Activated T-helper 1 cell treated with Interleukin-2 at 50 U/mL for 16 hours (primary cell): ENCODE data around the gene FAT1.

Experiments
- DNase-seq: peaks from one replicate; pipeline ENCODE4 v3.0.0-alpha.2; 2020; ENCODE audit warnings: low read depth

Gene FAT1

GRCh38 chr4:186755550-186756519 lies 32.2 kb upstream of the FAT1 start:
- no peak for DNase-seq

DNA sequence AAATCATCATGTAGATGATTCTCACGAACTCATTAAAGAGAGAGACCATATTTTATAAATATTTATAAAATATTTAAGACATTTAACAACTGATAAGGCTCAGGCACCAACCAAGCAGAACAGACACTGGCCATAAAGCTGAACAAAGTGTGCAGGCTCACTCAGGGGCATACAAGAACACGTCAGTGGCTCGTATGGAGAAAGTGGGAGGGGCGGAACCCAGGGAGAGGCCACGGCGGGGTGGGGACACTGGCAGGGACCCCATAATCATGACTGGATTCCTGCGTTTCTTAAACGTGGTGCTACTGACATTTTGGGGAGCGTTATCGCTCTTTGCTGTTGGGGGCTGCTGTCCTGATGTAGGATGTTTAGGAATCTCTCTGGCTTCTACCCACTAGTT lies 31.3 kb upstream of the FAT1 start:
- DNase-seq = no peak

GRCh38 chr4:186752325-186752724 lies 28.7 kb upstream of the FAT1 start:
- DNase-seq = no peak

- no peak for DNase-seq
These were observed 26.1 kb upstream of the FAT1 start for GRCh38 chr4:186749611-186750281.

DNA sequence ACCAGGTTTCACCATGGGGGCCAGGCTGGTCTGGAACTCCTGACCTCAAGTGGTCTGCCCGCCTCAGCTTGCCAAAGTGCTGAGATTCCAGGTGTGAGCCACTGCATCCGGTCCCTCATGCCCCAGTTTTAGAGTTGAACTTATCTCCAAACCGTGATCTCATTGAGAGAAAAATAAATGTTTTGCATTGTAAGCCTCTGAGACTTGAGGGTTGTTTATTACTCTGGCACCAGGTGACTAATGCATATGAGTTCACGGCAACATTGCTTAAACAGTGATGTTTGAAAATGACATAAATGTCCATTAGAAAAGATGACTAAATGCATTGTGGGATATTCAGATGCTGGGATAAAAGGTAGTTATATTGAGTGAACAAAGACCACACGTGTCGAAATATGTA lies 22.9 kb upstream of the FAT1 start:
- no peak for DNase-seq

DNA sequence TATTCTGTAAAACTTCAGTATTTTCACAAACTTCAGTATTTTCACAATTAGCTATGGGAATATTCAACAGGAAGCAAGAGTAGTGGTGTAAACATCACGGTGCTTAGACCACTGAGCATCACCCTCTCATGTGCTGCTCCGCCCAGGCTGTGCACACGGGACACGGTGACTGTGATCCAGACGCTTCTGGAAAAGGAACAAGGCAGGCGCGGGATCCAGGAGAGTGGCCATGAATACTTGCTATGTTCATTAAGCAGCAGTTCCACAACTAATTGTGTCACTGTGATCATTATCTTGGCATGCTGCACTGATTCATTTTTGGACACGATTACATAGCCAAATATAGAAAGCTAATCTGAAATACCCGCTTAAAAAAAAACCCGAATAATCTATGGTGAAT lies 19.6 kb upstream of the FAT1 start:
- DNase-seq = no peak

DNA sequence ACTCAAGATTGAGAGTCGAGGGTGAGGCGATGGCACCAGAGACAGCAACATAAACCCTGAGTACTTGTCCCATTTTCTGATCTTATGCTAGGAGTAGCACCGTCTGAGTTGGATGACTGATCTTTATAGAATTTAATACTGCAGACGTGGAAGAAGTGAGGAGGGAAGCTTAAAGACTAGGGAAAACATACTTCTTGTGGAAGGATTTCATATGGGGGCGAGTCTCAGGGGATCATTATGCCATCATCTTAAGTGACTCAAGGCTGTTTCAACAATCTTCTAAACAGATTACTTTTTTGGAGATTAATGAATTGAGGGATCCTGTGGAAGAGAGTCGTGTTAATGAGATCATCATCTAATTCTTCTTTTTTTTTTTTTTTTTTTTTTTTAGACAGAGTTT lies 17.2 kb upstream of the FAT1 start:
- no peak for DNase-seq

GRCh38 chr4:186739802-186740434 lies 16.3 kb upstream of the FAT1 start:
- DNase-seq = no peak

DNA sequence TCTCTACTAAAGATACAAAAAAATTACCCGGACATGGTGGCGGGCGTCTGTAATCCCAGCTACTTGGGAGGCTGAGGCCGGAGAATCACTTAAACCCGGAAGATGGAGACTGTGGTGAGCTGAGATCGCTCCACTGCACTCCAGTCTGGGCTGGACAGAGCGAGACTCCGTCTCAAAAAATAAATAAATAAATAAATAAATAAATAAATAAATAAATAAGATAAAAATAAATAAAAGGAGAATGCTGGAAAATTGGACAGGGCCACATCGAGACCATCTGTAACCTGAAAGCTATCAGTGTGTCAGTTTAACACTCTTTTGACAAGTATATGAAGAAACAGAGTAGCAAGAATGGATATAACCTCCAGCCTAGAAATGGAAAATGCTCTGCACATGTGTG lies 15.7 kb upstream of the FAT1 start:
- DNase-seq = no peak

DNA sequence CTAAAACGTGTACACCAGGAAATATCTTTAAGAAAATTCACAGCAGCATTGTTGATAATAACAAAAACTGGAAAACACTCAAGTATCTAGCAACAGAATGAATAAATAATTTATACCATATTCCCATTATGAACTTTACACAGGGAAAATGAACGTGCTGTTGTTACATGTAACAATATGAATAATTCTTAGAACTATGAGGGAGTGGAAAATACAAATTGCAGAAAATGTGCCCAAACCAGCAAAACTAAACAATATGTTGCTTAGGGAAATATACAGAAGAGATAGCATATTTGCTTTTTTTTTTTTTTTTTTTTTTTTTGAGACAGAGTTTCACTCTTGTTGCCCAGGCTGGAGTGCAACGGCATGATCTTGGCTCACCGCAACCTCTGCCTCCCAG lies 14.8 kb upstream of the FAT1 start:
- no peak for DNase-seq

DNA sequence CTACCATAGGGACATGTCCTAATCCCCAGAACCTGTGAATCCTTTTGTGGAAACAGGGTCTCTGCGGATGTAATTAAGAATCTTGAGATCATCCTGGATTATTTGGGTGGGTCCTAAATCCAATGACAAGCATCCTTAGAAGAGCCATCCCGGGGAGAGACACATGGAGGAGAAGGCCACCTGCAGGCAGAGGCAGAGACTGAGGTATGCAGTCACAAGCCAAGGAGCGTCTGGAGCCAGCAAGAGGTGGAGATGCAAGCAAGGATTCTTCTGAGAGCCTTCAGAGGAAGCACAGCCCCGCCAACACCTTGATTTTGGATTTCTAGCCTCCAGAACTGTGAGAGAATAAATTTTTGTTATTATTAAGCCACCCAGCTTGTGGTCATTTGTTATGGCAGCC lies 13.8 kb upstream of the FAT1 start:
- no peak for DNase-seq

GRCh38 chr4:186736466-186736865 lies 12.8 kb upstream of the FAT1 start:
- no peak for DNase-seq

- no peak for DNase-seq
These were observed 10.6 kb upstream of the FAT1 start for GRCh38 chr4:186734251-186734650.

GRCh38 chr4:186733778-186734177 lies 10.1 kb upstream of the FAT1 start:
- no peak for DNase-seq

- no peak for DNase-seq
These were observed 7.0 kb upstream of the FAT1 start for GRCh38 chr4:186730621-186731020.

GRCh38 chr4:186729856-186730255 lies 6.2 kb upstream of the FAT1 start:
- no peak for DNase-seq

- no peak for DNase-seq
These were observed 5.1 kb upstream of the FAT1 start for GRCh38 chr4:186728631-186729271.

DNA sequence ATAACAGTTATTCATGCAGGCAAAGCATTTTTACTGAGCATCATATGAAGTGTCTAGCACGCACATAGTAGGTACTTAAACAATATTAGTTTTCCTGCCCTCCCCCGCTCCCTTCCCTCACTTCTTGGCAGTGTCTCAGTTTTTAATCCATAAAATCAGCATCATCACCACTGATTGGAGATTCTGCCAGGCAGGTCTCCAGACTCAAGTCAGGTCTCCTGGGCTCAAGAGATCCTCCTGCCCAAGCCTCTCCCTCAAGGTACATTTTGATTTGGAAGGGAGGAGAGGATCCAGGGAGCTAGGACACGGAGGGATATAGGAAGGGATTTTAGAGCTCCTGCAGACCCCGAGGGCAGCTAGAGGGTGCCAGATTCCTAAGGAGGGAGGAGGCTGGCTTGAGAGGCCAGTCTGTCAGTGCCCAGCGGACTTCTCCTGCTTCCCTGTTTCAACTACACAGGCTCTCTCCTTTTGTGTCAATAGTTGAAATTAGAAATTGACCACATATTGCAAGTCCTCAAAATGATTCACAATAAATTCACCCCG lies 4.4 kb upstream of the FAT1 start:
- no peak for DNase-seq

DNA sequence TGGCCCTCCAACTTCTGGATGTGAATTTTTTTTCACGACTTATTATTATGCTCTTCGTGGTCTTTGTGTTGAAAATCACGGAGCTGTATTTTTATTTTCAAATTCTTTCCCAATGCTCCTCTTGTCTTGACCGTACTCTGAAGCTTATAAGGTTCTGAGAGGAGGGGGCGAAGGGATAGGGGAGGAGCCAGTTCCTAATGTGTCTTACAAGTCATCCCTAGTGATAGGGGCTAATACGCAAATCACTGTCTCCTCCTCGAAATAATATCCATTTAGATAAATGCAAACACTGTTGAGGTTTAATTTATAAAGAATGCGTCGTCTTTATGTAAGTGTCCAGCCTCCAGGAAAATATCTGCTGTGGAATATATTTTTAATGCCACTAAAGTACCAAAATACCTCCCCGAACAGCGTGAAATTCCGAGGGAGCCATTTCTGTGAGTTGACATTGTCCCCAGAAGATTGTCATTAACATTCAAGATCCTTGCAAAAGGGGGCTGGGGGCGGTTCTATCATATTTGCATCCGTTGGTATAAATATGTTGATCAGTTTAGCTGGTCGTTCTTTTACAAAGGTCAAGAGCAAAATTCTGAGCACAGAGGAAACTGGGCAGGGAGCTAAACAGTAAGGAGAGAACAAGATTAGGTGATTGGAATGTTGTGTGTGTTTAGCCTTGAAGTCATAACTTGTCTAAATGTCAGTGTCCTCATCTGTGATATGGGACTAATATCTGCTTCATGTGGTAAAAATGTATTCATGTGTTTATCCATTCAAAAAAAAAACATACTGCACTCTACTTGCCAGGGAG lies 3.7 kb upstream of the FAT1 start:
- no peak for DNase-seq

GRCh38 chr4:186726426-186727168 lies 2.9 kb upstream of the FAT1 start:
- DNase-seq = no peak
